Type B pancreatic cell (in vitro differentiated cells): ENCODE measurements around the gene STPG2. TPM values are rescaled to one million over a fixed set of nuclear protein-coding genes. Genes with fewer than 3 reads are reported as not detected.
A peak's percentile ranks its signal among the peaks of the same experiment; 100 is the strongest.
"Not testable (repeated sequence)": the region's sequence is repeated elsewhere in the genome, so short reads cannot be mapped to it uniquely, and the experiment has no call there.

Source experiments
- DNase-seq: peaks from one replicate; pipeline ENCODE4 v3.0.0; 2021; ENCODE audit warnings: mixed read lengths; ENCODE audit not compliant: unreplicated experiment; ENCODE audit errors: extremely low spot score
- H3K27ac Mint-ChIP-seq: 2 replicates; pipeline ENCODE4 v1.8.0; 2021; ENCODE audit warnings: mild to moderate bottlenecking, mixed read lengths
- H3K27me3 Mint-ChIP-seq: 2 replicates; pipeline ENCODE4 v1.8.0; 2021; ENCODE audit warnings: mixed read lengths
- H3K36me3 Mint-ChIP-seq: 2 replicates; pipeline ENCODE4 v1.8.0; 2021; ENCODE audit warnings: mixed read lengths
- H3K4me1 Mint-ChIP-seq: one replicate; pipeline ENCODE4 v1.8.0; 2021; ENCODE audit warnings: mixed read lengths; ENCODE audit not compliant: unreplicated experiment
- H3K4me3 Mint-ChIP-seq: 2 replicates; pipeline ENCODE4 v1.8.0; 2021; ENCODE audit warnings: mild to moderate bottlenecking, mixed read lengths
- H3K9me3 Mint-ChIP-seq: 2 replicates; pipeline ENCODE4 v1.8.0; 2021; ENCODE audit warnings: mixed read lengths
- total RNA-seq: library from RNA; stranded (reverse); gene quantifications from 2 replicates; pipeline ENCODE4 v1.2.1, GENCODE V29; 2021; ENCODE audit warnings: low replicate concordance
- TF ChIP-seq, protein P1 (sequence below): fragments of 200-600 bp; sonication (generic); conservative IDR thresholded peaks from 2 replicates; pipeline ENCODE4 v1.5.0; 2021; ENCODE audit warnings: antibody characterized with exemption, mild to moderate bottlenecking

Gene STPG2
- total RNA-seq, 1 donor from 2014 or later = 0.29 TPM

DNA sequence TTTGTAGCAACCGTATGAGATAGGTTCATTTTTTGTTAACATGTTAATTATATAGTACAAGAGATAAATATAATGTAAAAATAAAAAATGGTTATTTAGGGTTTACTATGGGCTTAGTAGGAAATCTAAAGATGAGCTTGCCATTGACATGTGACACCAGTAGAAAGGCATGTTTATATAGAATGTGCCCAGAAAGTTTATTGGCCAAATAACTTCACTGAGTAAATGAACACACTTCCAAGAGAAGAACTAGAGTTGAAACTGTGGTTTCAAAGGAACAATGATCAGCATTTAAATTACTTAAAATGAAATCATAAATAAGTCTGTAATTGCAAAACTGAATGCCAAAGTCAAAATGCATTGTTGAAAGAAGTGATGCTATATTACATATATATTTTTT lies 503.3 kb downstream of the STPG2 start:
- Mint-ChIP-seq H3K4me3 (no peak overlapping the region), H3K27me3 (no peaks in the 10 kb centered on the region), H3K9me3 (no peaks in the 10 kb centered on the region), H3K4me1 (peaks cover 8% of the 10 kb centered on the region), H3K36me3 (no peaks in the 10 kb centered on the region), H3K27ac (no peak overlapping the region)
- TF ChIP-seq, protein P1, sequence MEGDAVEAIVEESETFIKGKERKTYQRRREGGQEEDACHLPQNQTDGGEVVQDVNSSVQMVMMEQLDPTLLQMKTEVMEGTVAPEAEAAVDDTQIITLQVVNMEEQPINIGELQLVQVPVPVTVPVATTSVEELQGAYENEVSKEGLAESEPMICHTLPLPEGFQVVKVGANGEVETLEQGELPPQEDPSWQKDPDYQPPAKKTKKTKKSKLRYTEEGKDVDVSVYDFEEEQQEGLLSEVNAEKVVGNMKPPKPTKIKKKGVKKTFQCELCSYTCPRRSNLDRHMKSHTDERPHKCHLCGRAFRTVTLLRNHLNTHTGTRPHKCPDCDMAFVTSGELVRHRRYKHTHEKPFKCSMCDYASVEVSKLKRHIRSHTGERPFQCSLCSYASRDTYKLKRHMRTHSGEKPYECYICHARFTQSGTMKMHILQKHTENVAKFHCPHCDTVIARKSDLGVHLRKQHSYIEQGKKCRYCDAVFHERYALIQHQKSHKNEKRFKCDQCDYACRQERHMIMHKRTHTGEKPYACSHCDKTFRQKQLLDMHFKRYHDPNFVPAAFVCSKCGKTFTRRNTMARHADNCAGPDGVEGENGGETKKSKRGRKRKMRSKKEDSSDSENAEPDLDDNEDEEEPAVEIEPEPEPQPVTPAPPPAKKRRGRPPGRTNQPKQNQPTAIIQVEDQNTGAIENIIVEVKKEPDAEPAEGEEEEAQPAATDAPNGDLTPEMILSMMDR = no peak
- no peak for DNase-seq

- not testable (repeated sequence) for H3K9me3 Mint-ChIP-seq, H3K27me3 Mint-ChIP-seq, H3K27ac Mint-ChIP-seq, H3K4me1 Mint-ChIP-seq, DNase-seq, H3K36me3 Mint-ChIP-seq
- H3K4me3 Mint-ChIP-seq = peak overlapping the region; percentile 41
These were observed 509.4 kb downstream of the STPG2 start for GRCh38 chr4:97633831-97634230.

DNA sequence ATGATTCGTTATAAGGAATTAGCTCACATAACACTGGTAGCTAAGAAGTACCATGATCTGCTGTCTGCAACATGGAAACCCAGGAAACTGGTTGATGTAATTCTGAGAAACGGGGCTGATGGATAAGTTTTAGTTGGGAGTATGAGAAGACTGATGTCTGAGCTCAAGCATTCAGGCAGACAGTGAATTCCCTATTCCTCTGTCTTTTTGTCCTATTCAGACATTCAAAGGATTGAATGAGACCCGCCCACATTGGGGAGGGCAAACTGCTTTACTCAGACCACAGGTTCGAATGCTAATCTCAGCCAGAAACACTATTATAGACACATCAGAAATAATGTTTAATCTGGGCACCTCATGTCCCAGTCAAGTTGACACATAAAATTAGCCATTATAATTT lies 515.5 kb downstream of the STPG2 start:
- no peak overlapping the region for H3K4me3 Mint-ChIP-seq
- TF ChIP-seq, protein P1 = no peak
- no peaks in the 10 kb centered on the region for H3K4me1 Mint-ChIP-seq
- H3K9me3 Mint-ChIP-seq = no peaks in the 10 kb centered on the region
- no peak for DNase-seq
- H3K36me3 Mint-ChIP-seq = no peaks in the 10 kb centered on the region
- H3K27ac Mint-ChIP-seq = no peak overlapping the region
- no peaks in the 10 kb centered on the region for H3K27me3 Mint-ChIP-seq

DNA sequence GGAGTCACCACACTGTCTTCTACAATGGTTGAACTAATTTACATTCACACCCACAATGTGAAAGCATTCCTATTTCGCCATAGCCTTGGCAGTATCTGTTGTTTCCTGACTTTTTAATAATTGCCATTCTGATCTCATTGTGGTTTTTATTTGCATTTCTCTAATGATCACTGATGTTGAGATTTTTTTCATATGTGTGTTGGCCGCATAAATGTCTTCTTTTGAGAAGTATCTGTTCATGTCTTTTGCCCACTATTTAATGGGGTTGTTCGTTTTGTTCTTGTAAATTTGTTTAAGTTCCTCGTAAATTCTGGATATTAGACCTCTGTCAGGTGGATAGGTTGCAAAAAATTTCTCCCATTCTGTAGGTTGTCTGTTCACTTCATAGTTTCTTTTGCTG lies 519.1 kb downstream of the STPG2 start:
- DNase-seq = no peak
- no peaks in the 10 kb centered on the region for H3K4me1 Mint-ChIP-seq
- no peaks in the 10 kb centered on the region for H3K9me3 Mint-ChIP-seq
- H3K36me3 Mint-ChIP-seq = no peaks in the 10 kb centered on the region
- no peak overlapping the region for H3K4me3 Mint-ChIP-seq
- TF ChIP-seq, protein P1 = no peak
- no peak overlapping the region for H3K27ac Mint-ChIP-seq
- H3K27me3 Mint-ChIP-seq = no peaks in the 10 kb centered on the region

GRCh38 chr4:97605932-97606331 lies 537.3 kb downstream of the STPG2 start:
- Mint-ChIP-seq H3K27ac (no peak overlapping the region), H3K4me3 (no peak overlapping the region), H3K27me3 (no peaks in the 10 kb centered on the region), H3K36me3 (no peaks in the 10 kb centered on the region), H3K4me1 (no peaks in the 10 kb centered on the region), H3K9me3 (no peaks in the 10 kb centered on the region)
- TF ChIP-seq, protein P1 = no peak
- DNase-seq = no peak

GRCh38 chr4:97593248-97593647 lies 550.0 kb downstream of the STPG2 start:
- no peaks in the 10 kb centered on the region for H3K9me3 Mint-ChIP-seq
- no peak overlapping the region for H3K27ac Mint-ChIP-seq
- H3K36me3 Mint-ChIP-seq = no peaks in the 10 kb centered on the region
- no peak for DNase-seq
- TF ChIP-seq, protein P1 = no peak
- no peaks in the 10 kb centered on the region for H3K27me3 Mint-ChIP-seq
- no peak overlapping the region for H3K4me3 Mint-ChIP-seq
- H3K4me1 Mint-ChIP-seq = no peaks in the 10 kb centered on the region
